ENCODE data around the gene ZNF584. TPM values are rescaled to one million over a fixed set of nuclear protein-coding genes. Genes with fewer than 3 reads are reported as not detected.
A peak's percentile ranks its signal among the peaks of the same experiment; 100 is the strongest.

The ZNF584 gene
- total and polyA plus RNA-seq, 10 of the 15 experiments (the other 5 are each of a cell fraction or from before 2014, with no cell fraction given): 2.0 to 10.7 (median 6.3) TPM

DNA sequence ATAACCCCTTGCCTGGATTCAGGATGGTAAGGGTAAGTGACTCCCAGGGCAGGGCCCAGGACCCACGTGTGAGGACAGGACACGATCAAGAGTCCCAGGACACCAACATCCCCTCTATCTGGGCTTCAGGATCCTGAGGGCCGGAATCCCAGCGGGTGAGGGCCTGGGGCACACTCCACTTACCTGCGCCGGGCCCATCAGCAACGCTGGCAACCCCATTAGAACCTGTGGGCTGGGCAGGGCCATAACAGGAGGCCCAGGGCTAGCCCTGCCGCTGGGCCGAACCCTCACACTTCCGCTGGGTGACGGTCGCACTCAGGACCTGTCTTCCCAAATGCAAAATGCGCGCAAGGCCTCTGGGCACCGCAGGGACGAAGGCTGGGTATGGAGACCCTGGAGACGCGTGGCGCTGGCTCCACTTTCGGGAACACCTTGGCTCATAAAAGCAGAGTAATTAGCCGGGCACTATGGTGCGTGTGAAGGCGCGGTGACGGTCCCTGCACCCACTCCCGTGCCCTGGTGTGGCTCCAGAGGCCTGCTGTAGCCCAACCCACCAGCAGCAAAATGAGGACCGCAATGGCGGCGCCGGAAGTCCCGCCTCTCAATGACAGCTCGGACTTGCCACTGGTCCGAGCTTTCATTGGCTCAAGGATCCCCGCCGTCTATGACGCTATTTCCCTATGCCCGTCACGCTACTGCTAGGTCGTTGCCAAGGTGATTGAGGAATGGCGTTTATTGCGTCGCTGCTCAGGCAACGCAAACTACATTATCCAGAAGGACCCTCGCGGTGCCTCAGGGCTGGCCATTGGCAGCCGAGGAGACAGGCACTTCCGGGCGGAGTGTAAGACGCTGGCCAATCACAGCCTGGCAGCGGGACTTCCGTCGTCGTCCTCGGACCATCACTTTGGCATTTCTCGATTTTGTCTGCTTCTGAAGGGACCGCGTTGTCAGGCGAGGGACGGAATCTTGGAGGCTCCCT, 31.4 kb downstream of the ZNF584 start, which contains the start of gene ZNF132 (continued):
- TF ChIP-seq, protein P1, sequence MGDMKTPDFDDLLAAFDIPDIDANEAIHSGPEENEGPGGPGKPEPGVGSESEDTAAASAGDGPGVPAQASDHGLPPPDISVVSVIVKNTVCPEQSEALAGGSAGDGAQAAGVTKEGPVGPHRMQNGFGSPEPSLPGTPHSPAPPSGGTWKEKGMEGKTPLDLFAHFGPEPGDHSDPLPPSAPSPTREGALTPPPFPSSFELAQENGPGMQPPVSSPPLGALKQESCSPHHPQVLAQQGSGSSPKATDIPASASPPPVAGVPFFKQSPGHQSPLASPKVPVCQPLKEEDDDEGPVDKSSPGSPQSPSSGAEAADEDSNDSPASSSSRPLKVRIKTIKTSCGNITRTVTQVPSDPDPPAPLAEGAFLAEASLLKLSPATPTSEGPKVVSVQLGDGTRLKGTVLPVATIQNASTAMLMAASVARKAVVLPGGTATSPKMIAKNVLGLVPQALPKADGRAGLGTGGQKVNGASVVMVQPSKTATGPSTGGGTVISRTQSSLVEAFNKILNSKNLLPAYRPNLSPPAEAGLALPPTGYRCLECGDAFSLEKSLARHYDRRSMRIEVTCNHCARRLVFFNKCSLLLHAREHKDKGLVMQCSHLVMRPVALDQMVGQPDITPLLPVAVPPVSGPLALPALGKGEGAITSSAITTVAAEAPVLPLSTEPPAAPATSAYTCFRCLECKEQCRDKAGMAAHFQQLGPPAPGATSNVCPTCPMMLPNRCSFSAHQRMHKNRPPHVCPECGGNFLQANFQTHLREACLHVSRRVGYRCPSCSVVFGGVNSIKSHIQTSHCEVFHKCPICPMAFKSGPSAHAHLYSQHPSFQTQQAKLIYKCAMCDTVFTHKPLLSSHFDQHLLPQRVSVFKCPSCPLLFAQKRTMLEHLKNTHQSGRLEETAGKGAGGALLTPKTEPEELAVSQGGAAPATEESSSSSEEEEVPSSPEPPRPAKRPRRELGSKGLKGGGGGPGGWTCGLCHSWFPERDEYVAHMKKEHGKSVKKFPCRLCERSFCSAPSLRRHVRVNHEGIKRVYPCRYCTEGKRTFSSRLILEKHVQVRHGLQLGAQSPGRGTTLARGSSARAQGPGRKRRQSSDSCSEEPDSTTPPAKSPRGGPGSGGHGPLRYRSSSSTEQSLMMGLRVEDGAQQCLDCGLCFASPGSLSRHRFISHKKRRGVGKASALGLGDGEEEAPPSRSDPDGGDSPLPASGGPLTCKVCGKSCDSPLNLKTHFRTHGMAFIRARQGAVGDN (IDR thresholded peaks at IDR 0.05): peak; percentile 34; the same call in 1 of the 2 replicates
- TF ChIP-seq EP300 (IDR thresholded peaks at IDR 0.05; ENCODE audit: borderline replicate concordance in 1 of 2, control insufficient read depth in 1 of 2, low read depth in 2 of 2, low read length in 2 of 2) (0 out of 4 replicates have a peak, but pooled peaks of 1 of the 2 experiments have one; percentile 25), POLR2A (IDR thresholded peaks at IDR 0.05; ENCODE audit: low read depth, low read length) (peak; percentile 85), ATF7 (IDR thresholded peaks at IDR 0.05; ENCODE audit: low read depth) (peak; percentile 51; the same call in 1 of the 2 replicates), JUND (IDR thresholded peaks at IDR 0.05; ENCODE audit: low read depth, low read length) (no peak), POLR2AphosphoS5 (IDR thresholded peaks at IDR 0.05; ENCODE audit: low read length) (peak; percentile 33; the same call in 1 of the 2 replicates), BHLHE40 (IDR thresholded peaks at IDR 0.05; ENCODE audit: borderline replicate concordance in 1 of 2, low read depth in 2 of 2, low read length in 1 of 2) (peak in 1 of 2 experiments; percentile 52; a peak in 1 of 4 replicates), NFYA (IDR thresholded peaks at IDR 0.05; ENCODE audit: borderline replicate concordance, low read depth, low read length) (peak; percentile 34; the same call in 1 of the 2 replicates), RUNX3 (IDR thresholded peaks at IDR 0.05; ENCODE audit: low read length) (peak; percentile 67), LARP7 (IDR thresholded peaks at IDR 0.05) (0 out of 2 replicates have a peak, but pooled peaks have one; percentile 33), WRNIP1 (IDR thresholded peaks at IDR 0.05; ENCODE audit: borderline replicate concordance, low read depth, low read length) (0 out of 2 replicates have a peak, but pooled peaks have one; percentile 82), MXI1 (IDR thresholded peaks at IDR 0.05; ENCODE audit: low read depth, low read length) (peak; percentile 71)
